Measurements from ENCODE around the gene FBXW7.

DNA sequence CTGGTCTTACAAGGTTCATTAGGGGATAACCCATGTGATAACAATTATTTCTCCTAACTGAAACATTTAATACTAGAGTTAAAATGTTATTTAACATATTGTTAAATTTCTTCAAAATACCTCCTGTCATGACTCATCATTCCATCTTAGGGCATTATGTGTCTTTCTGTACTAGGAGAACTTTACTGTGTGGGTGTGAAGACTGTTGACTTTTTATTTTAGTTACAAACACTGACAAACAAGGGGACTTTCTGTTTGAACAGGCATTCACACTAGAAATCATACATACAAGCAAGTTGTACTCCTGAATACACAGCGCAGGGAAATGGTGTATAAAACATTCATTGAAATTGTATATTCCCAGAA lies 175.9 kb downstream of the FBXW7 start:
- TF ChIP-seq, protein P1, sequence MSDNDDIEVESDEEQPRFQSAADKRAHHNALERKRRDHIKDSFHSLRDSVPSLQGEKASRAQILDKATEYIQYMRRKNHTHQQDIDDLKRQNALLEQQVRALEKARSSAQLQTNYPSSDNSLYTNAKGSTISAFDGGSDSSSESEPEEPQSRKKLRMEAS (IDR thresholded peaks at IDR 0.05), result no peak
- TF ChIP-seq YY1 (IDR thresholded peaks at IDR 0.05; ENCODE audit: low read depth) (no peak), ZBTB7A (IDR thresholded peaks at IDR 0.05; ENCODE audit: low read depth) (no peak), CEBPB (IDR thresholded peaks at IDR 0.05) (no peak), RAD21 (IDR thresholded peaks at IDR 0.05; ENCODE audit: low read depth) (no peak), NFIC (IDR thresholded peaks at IDR 0.05) (no peak), EP300 (IDR thresholded peaks at IDR 0.05; ENCODE audit: borderline replicate concordance) (no peak)
- TF ChIP-seq, protein P2, sequence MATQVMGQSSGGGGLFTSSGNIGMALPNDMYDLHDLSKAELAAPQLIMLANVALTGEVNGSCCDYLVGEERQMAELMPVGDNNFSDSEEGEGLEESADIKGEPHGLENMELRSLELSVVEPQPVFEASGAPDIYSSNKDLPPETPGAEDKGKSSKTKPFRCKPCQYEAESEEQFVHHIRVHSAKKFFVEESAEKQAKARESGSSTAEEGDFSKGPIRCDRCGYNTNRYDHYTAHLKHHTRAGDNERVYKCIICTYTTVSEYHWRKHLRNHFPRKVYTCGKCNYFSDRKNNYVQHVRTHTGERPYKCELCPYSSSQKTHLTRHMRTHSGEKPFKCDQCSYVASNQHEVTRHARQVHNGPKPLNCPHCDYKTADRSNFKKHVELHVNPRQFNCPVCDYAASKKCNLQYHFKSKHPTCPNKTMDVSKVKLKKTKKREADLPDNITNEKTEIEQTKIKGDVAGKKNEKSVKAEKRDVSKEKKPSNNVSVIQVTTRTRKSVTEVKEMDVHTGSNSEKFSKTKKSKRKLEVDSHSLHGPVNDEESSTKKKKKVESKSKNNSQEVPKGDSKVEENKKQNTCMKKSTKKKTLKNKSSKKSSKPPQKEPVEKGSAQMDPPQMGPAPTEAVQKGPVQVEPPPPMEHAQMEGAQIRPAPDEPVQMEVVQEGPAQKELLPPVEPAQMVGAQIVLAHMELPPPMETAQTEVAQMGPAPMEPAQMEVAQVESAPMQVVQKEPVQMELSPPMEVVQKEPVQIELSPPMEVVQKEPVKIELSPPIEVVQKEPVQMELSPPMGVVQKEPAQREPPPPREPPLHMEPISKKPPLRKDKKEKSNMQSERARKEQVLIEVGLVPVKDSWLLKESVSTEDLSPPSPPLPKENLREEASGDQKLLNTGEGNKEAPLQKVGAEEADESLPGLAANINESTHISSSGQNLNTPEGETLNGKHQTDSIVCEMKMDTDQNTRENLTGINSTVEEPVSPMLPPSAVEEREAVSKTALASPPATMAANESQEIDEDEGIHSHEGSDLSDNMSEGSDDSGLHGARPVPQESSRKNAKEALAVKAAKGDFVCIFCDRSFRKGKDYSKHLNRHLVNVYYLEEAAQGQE (IDR thresholded peaks at IDR 0.05; ENCODE audit: low read depth), result no peak
